A549 (cell line): Measurements from ENCODE around the gene CHSY3.

Experiments used
- BHLHE40 ChIP-seq: IDR thresholded peaks from 2 replicates; pipeline ENCODE4 v1.6.1; 2012; ENCODE audit warnings: low read depth, low read length, inconsistent platforms
- CBX2 ChIP-seq: fragments of 200-600 bp; sonication (generic); IDR thresholded peaks from 2 replicates; pipeline ENCODE4 v1.6.1; 2016; ENCODE audit warnings: low read depth, mild to moderate bottlenecking, borderline replicate concordance
- CBX8 ChIP-seq: fragments of 200-600 bp; sonication (generic); IDR thresholded peaks from 2 replicates; pipeline ENCODE4 v1.6.1; 2016
- CTCF ChIP-seq: fragments of >200 bp; sonication (Bioruptor Twin); formaldehyde crosslinking; IDR thresholded peaks from 3 replicates; pipeline ENCODE4 v1.5.1; 2016
- JUN ChIP-seq, 2 experiments: fragments of >200 bp; sonication (Bioruptor Twin); formaldehyde crosslinking; IDR thresholded peaks; 2 replicates in 1 of 2; 3 replicates in 1 of 2; pipeline ENCODE4 v1.6.1; 2016 to 2017
- RAD21 ChIP-seq, 2 experiments: fragments of >200 bp in 1 of 2; sonication (Bioruptor Twin) in 1 of 2; formaldehyde crosslinking in 1 of 2; IDR thresholded peaks in 1 of 2; conservative IDR thresholded peaks in 1 of 2; 2 replicates in 1 of 2; 3 replicates in 1 of 2; pipeline ENCODE4 v1.6.1; 2012 to 2018; ENCODE audit warnings: inconsistent platforms in 1 of 2
- SMC3 ChIP-seq: fragments of >200 bp; sonication (Bioruptor Twin); formaldehyde crosslinking; IDR thresholded peaks from 3 replicates; pipeline ENCODE4 v1.6.1; 2018; ENCODE audit warnings: inconsistent platforms

- TF ChIP-seq CTCF: no peak
- no peak for TF ChIP-seq RAD21 (conservative IDR thresholded peaks at IDR 0.05 in 1 of 2, IDR thresholded peaks at IDR 0.05 in 1 of 2)
- TF ChIP-seq BHLHE40: no peak
- no peak for TF ChIP-seq CBX2
- TF ChIP-seq CBX8: no peak
- TF ChIP-seq JUN (IDR thresholded peaks at IDR 0.05): no peak
- no peak for TF ChIP-seq SMC3
Measured at GRCh38 chr5:129902816-129903215, 1.4 kb upstream of the CHSY3 start.
